Fibroblast of mammary gland (primary cell): ENCODE results near the gene ZNF654.

ENCODE experiments used
- DNase-seq: peaks from one replicate; pipeline ENCODE4 v3.0.0-alpha.2; 2010; ENCODE audit warnings: low read depth
- H3K4me3 ChIP-seq: 2 replicates; pipeline ENCODE4 v1.5.1; 2011; ENCODE audit warnings: low read depth, mild to moderate bottlenecking, low read length, moderate library complexity; ENCODE audit not compliant: control insufficient read depth
- CTCF ChIP-seq: conservative IDR thresholded peaks from 2 replicates; pipeline ENCODE4 v1.5.1; 2011; ENCODE audit warnings: low read depth, low read length, inconsistent platforms; ENCODE audit not compliant: control insufficient read depth, insufficient read depth

Gene ZNF654

DNA sequence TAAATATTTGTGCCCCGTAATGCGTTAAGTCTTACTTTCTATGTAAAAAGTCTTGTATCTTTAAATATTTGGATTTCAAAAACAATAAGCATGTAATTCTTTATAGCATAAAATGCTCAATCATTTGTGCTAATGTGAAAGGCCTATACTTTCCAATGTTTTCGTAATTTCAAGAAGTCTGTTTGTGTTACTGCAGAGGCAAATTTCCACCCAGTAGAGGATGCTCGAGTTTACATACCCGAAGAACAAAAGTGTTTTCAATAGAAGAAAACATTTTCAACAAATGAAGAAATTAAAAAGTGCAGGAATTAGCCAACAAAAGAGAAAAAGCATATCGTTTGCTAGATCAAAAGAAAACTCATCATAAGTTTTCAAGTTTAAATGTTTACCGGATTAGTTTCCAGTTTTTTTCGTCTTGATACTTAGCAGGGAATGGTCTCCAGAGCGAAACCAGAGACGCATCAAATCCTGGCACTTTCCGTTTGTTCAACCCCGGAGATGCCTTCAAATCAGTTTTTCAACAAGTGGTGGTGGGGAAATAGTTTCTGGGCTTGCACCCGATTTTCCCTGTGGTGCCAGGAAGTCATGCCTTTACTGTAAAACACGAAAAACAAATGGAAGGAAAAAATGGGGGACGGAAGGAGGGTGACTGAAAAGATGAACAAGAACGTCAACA lies 1.3 kb upstream of the ZNF654 start:
- H3K4me3 ChIP-seq = peak overlapping the region; percentile 75

GRCh38 chr3:88058306-88058580 lies 812 bp upstream of the ZNF654 start:
- peak overlapping the region; percentile 75 for H3K4me3 ChIP-seq
- no peak for TF ChIP-seq CTCF
- DNase-seq = no peak

More for the DNA sequence above, 1.3 kb upstream of the ZNF654 start:
- TF ChIP-seq CTCF = peak; percentile 24
- peak; percentile 36 for DNase-seq

GRCh38 chr3:88059380-88060170 lies 520 bp downstream of the ZNF654 start:
- no peak for DNase-seq
- TF ChIP-seq CTCF = no peak
- peak overlapping the region; percentile 65 for H3K4me3 ChIP-seq

GRCh38 chr3:88061746-88062145 lies 2.7 kb downstream of the ZNF654 start:
- H3K4me3 ChIP-seq = no peak overlapping the region
- no peak for DNase-seq
- no peak for TF ChIP-seq CTCF

DNA sequence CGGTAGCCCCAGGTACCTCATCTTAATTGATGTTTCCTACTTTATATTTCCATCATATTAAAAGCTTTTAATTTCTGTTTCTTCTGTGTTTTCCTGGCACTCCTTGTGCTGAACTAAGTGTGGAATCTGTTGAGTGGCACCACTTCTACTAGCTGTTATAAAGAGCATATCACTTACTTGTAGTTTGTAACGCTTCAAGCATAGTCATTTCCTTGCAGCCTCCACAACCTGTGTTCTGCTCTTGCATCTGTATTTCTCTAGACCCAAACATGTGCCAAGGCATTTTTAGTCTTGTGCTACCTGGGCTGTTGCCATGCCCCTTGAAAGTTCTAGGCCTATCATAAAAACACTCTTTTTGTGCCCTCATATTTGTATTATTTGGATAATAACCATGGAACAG lies 16.0 kb downstream of the ZNF654 start:
- TF ChIP-seq CTCF = no peak
- no peak for DNase-seq
- no peak overlapping the region for H3K4me3 ChIP-seq

- no peak for DNase-seq
- H3K4me3 ChIP-seq = no peak overlapping the region
- no peak for TF ChIP-seq CTCF
Measured at GRCh38 chr3:88075497-88075896, 16.4 kb downstream of the ZNF654 start.
